GM12878 (cell line): Measurements from ENCODE around the gene TPRN. TPM values are rescaled to one million over a fixed set of nuclear protein-coding genes. Genes with fewer than 3 reads are reported as not detected.

Experiments used
- BCLAF1 ChIP-seq: fragments of 450-650 bp; IDR thresholded peaks from 2 replicates; pipeline ENCODE4 v1.6.1; 2017; ENCODE audit warnings: antibody characterized with exemption, mild to moderate bottlenecking, moderate library complexity
- CBX5 ChIP-seq: sonication (generic); IDR thresholded peaks from 2 replicates; pipeline ENCODE4 v1.6.1; 2016; ENCODE audit warnings: low read depth, moderate library complexity, mild to moderate bottlenecking, inconsistent platforms
- CEBPZ ChIP-seq: fragments of 150-350 bp; IDR thresholded peaks from 2 replicates; pipeline ENCODE4 v1.6.1; 2016; ENCODE audit warnings: low read depth, low read length
- CHD2 ChIP-seq: IDR thresholded peaks from 2 replicates; pipeline ENCODE4 v1.6.1; 2011; ENCODE audit warnings: low read depth, low read length, improper control_type of control experiment, borderline replicate concordance
- EGR1 ChIP-seq, 2 experiments: IDR thresholded peaks; 1 replicate in 1 of 2; 2 replicates in 1 of 2; pipeline ENCODE4 v1.6.1; 2011 to 2012; ENCODE audit warnings: low read depth in 2 of 2, low read length in 2 of 2, borderline replicate concordance in 1 of 2, mild to moderate bottlenecking in 1 of 2, moderate library complexity in 1 of 2
- FOXM1 ChIP-seq: IDR thresholded peaks from 2 replicates; pipeline ENCODE4 v1.6.1; 2012; ENCODE audit warnings: low read depth, mild to moderate bottlenecking, inconsistent platforms, low read length, moderate library complexity
- GABPA ChIP-seq: IDR thresholded peaks from 2 replicates; pipeline ENCODE4 v1.6.1; 2014; ENCODE audit warnings: antibody characterized with exemption, low read depth, mild to moderate bottlenecking, inconsistent platforms
- HDAC2 ChIP-seq: fragments of 200-600 bp; sonication (generic); IDR thresholded peaks from 2 replicates; pipeline ENCODE4 v1.6.1; 2017
- HDGF ChIP-seq: fragments of 450-650 bp; IDR thresholded peaks from 2 replicates; pipeline ENCODE4 v1.6.1; 2016; ENCODE audit warnings: antibody characterized with exemption
- IRF4 ChIP-seq: IDR thresholded peaks from 2 replicates; pipeline ENCODE4 v1.6.1; 2011; ENCODE audit warnings: low read depth, low read length
- JUNB ChIP-seq: IDR thresholded peaks from 2 replicates; pipeline ENCODE4 v1.6.1; 2016; ENCODE audit warnings: antibody characterized with exemption, mild to moderate bottlenecking
- LARP7 ChIP-seq: fragments of 450-650 bp; IDR thresholded peaks from 2 replicates; pipeline ENCODE4 v1.6.1; 2017; ENCODE audit warnings: mild to moderate bottlenecking
- MEF2B ChIP-seq: fragments of 450-650 bp; IDR thresholded peaks from 2 replicates; pipeline ENCODE4 v1.6.1; 2018; ENCODE audit warnings: mild to moderate bottlenecking, moderate library complexity; ENCODE audit not compliant: partially characterized antibody, poor library complexity, severe bottlenecking
- MTA3 ChIP-seq: IDR thresholded peaks from 2 replicates; pipeline ENCODE4 v1.6.1; 2012; ENCODE audit warnings: low read length, inconsistent platforms, borderline replicate concordance
- NBN ChIP-seq: fragments of 450-650 bp; IDR thresholded peaks from 2 replicates; pipeline ENCODE4 v1.6.1; 2016
- NFIC ChIP-seq: IDR thresholded peaks from 2 replicates; pipeline ENCODE4 v1.6.1; 2012; ENCODE audit warnings: low read depth, mild to moderate bottlenecking, inconsistent platforms, low read length, moderate library complexity
- NRF1 ChIP-seq: conservative IDR thresholded peaks from 2 replicates; pipeline ENCODE4 v1.6.1; 2011; ENCODE audit warnings: mild to moderate bottlenecking, low read depth, low read length, improper control_type of control experiment
- PAX8 ChIP-seq: fragments of 450-650 bp; IDR thresholded peaks from 2 replicates; pipeline ENCODE4 v1.6.1; 2017; ENCODE audit warnings: mild to moderate bottlenecking, moderate library complexity
- POLR2AphosphoS5 ChIP-seq: IDR thresholded peaks from 2 replicates; pipeline ENCODE4 v1.6.1; 2011; ENCODE audit warnings: mild to moderate bottlenecking, low read length, inconsistent platforms
- RAD21 ChIP-seq: IDR thresholded peaks from 2 replicates; pipeline ENCODE4 v1.6.1; 2011; ENCODE audit warnings: mild to moderate bottlenecking, low read depth, low read length, moderate library complexity; ENCODE audit not compliant: insufficient read depth
- RFX5 ChIP-seq: IDR thresholded peaks from 2 replicates; pipeline ENCODE4 v1.6.1; 2011; ENCODE audit warnings: low read depth, low read length, improper control_type of control experiment
- SIX5 ChIP-seq: IDR thresholded peaks from 2 replicates; pipeline ENCODE4 v1.6.1; 2011; ENCODE audit warnings: mild to moderate bottlenecking, low read depth, low read length, moderate library complexity; ENCODE audit not compliant: severe bottlenecking
- ZNF24 ChIP-seq: fragments of 450-650 bp; IDR thresholded peaks from 2 replicates; pipeline ENCODE4 v1.6.1; 2017; ENCODE audit warnings: antibody characterized with exemption, mild to moderate bottlenecking
- ZNF384 ChIP-seq: IDR thresholded peaks from 2 replicates; pipeline ENCODE4 v1.6.1; 2012; ENCODE audit warnings: low read depth, mild to moderate bottlenecking, low read length, improper control_type of control experiment, borderline replicate concordance
- polyA plus RNA-seq, 11 experiments: library from polyadenylated mRNA; depleted of rRNA in 4 of 11; unstranded in 6 of 11; stranded (reverse) in 5 of 11; fragments of >200 nt; fragmentation: Nextera tagmentation in 4 of 11; fragmentation: Illumina TruSeq in 1 of 11; extraction: Ambion mirVana in 4 of 11; extraction: Trizol in 1 of 11; gene quantifications; 1 replicate in 1 of 11; 2 replicates in 10 of 11; pipeline versions ENCODE4 v1.2.1 to v1.2.3, GENCODE V29; 2011 to 2016; ENCODE audit warnings: inconsistent platforms in 2 of 11, missing spikeins in 2 of 11, low read depth in 1 of 11
- total RNA-seq, 4 experiments: library from RNA; depleted of rRNA in 3 of 4; stranded (reverse); fragments of >200 nt in 3 of 4; fragmentation: Illumina TruSeq in 1 of 4; extraction: Trizol in 1 of 4; gene quantifications; 2 replicates each; pipeline versions ENCODE4 v1.2.1 to v1.2.3, GENCODE V29; 2013 to 2021
- TF ChIP-seq, protein P1 (sequence below): fragments of 450-650 bp; conservative IDR thresholded peaks from 2 replicates; pipeline ENCODE4 v1.6.1; 2017; ENCODE audit warnings: mild to moderate bottlenecking, moderate library complexity

The TPRN gene
- total and polyA plus RNA-seq, 10 of the 15 experiments (the other 5 are each of a cell fraction or from before 2014, with no cell fraction given), result 0.18 to 19.5 (median 3.1) TPM

DNA sequence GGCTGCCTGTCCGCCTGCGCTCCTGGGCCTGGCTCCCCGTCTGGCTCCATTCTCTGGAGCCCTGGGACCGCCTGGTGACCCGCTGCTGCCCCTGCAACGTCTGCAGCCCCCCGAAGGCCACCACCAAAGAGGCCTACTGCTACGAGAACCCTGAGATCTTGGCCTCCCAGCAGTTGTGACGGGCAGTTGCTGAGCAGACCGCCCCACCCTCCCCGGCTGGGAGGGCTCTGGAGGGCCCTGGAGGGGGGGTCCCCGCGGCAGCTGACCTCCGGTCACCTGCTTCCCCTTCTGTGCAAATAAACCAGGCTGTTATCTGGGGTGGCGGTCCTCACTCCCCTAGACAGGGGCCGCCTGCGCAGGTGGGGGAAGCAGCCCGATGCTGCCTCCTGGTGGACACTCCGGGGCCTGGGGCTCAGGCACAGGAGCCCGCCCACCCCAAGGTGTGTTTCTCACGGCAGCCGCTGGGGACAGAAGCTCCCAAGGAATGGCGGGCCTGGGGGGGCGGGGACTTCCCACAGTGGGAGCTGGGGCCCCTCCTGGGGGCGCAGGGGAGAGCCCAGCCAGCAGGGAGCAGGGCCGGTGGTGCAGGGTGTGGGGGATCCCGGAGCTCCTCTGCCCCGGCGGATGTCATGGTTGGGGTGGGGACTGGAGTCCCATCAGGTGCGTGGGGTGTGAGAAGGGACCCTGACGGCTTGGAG is 35.8 kb upstream of the TPRN start (continued):
- TF ChIP-seq, protein P1, sequence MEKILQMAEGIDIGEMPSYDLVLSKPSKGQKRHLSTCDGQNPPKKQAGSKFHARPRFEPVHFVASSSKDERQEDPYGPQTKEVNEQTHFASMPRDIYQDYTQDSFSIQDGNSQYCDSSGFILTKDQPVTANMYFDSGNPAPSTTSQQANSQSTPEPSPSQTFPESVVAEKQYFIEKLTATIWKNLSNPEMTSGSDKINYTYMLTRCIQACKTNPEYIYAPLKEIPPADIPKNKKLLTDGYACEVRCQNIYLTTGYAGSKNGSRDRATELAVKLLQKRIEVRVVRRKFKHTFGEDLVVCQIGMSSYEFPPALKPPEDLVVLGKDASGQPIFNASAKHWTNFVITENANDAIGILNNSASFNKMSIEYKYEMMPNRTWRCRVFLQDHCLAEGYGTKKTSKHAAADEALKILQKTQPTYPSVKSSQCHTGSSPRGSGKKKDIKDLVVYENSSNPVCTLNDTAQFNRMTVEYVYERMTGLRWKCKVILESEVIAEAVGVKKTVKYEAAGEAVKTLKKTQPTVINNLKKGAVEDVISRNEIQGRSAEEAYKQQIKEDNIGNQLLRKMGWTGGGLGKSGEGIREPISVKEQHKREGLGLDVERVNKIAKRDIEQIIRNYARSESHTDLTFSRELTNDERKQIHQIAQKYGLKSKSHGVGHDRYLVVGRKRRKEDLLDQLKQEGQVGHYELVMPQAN, result no peak
- TF ChIP-seq MEF2B, result peak; percentile 80
- TF ChIP-seq RAD21, result peak; percentile 79
- no peak for TF ChIP-seq JUNB
- no peak for TF ChIP-seq CBX5
- TF ChIP-seq NBN, result peak; percentile 84
- TF ChIP-seq RFX5, result no peak
- peak in 1 of 2 experiments; percentile 84; a peak in 2 of 3 replicates for TF ChIP-seq EGR1 (IDR thresholded peaks at IDR 0.05; ENCODE audit: borderline replicate concordance in 1 of 2, low read depth in 2 of 2, low read length in 2 of 2)
- no peak for TF ChIP-seq PAX8
- no peak for TF ChIP-seq HDAC2
- TF ChIP-seq CEBPZ, result no peak
- peak; percentile 59 for TF ChIP-seq CHD2
- TF ChIP-seq POLR2AphosphoS5, result no peak
- TF ChIP-seq GABPA, result no peak
- peak; percentile 67; the same call in 1 of the 2 replicates for TF ChIP-seq LARP7
- no peak for TF ChIP-seq FOXM1
- TF ChIP-seq NRF1, result peak; percentile 46
- no peak for TF ChIP-seq ZNF384
- 0 out of 2 replicates have a peak, but pooled peaks have one; percentile 33 for TF ChIP-seq ZNF24
- no peak for TF ChIP-seq MTA3
- TF ChIP-seq SIX5, result no peak
- TF ChIP-seq BCLAF1, result no peak
- TF ChIP-seq IRF4, result no peak
- 0 out of 2 replicates have a peak, but pooled peaks have one; percentile 41 for TF ChIP-seq HDGF
- no peak for TF ChIP-seq NFIC
